Kidney (tissue), 14 donors: ENCODE results near the gene PPME1. TPM values are rescaled to one million over a fixed set of nuclear protein-coding genes. Genes with fewer than 3 reads are reported as not detected.

ENCODE experiments used
- DNase-seq, 5 donors: peaks; one replicate each; pipeline ENCODE4 v3.0.0-alpha.2; 2013 to 2020
- FAIRE-seq: peaks from 2 replicates; lab custom pipeline; 2012; peaks lifted over from hg19 to GRCh38; lab: Jason Lieb, UNC
- H3K27ac ChIP-seq, 2 donors: one replicate each; pipeline ENCODE4 v1.7.0; 2013; ENCODE audit warnings: low read depth in 2 of 2, low read length in 2 of 2, inconsistent platforms in 1 of 2
- H3K27me3 ChIP-seq: one replicate; pipeline ENCODE4 v1.7.1; 2013; ENCODE audit warnings: low read length, inconsistent platforms; ENCODE audit not compliant: control insufficient read depth, insufficient read depth
- H3K36me3 ChIP-seq, 3 donors: one replicate each; pipeline versions ENCODE4 v1.7.0 to v1.7.1; 2013; ENCODE audit warnings: low read length in 3 of 3, control low read depth in 1 of 3, inconsistent platforms in 1 of 3; ENCODE audit not compliant: insufficient read depth in 3 of 3, control insufficient read depth in 2 of 3
- H3K4me1 ChIP-seq, 3 donors: one replicate each; pipeline versions ENCODE4 v1.7.0 to v1.7.1; 2013; ENCODE audit warnings: low read length in 3 of 3, inconsistent platforms in 1 of 3, low read depth in 1 of 3; ENCODE audit not compliant: control insufficient read depth in 2 of 3, insufficient read depth in 2 of 3
- H3K4me3 ChIP-seq, 3 donors: one replicate each; pipeline versions ENCODE4 v1.7.0 to v1.8.1; 2013; ENCODE audit warnings: low read length in 3 of 3, control low read depth in 1 of 3, inconsistent platforms in 1 of 3
- H3K9ac ChIP-seq, 3 donors: one replicate each; pipeline versions ENCODE4 v1.7.0 to v1.7.1; 2013; ENCODE audit warnings: low read length in 3 of 3, control low read depth in 1 of 3, inconsistent platforms in 1 of 3
- H3K9me3 ChIP-seq, 3 donors: one replicate each; pipeline versions ENCODE4 v1.7.0 to v1.7.1; 2013; ENCODE audit warnings: low read length in 3 of 3, control low read depth in 1 of 3, inconsistent platforms in 1 of 3; ENCODE audit not compliant: control insufficient read depth in 2 of 3, insufficient read depth in 1 of 3
- CTCF ChIP-seq: IDR thresholded peaks from 3 replicates; pipeline ENCODE4 v1.5.1; 2012; ENCODE audit warnings: mild to moderate bottlenecking, moderate library complexity, borderline replicate concordance; ENCODE audit not compliant: insufficient read depth; ENCODE audit errors: extremely low read depth
- intact Hi-C: fragments of 100-400 bp; cut with DNase I; formaldehyde crosslinking; loops from one replicate; pipeline ENCODE4 v1.11.1; 2022
- polyA plus RNA-seq: library from polyadenylated mRNA; stranded (reverse); fragments of 350-450 nt; fragmentation: Illumina TruSeq; extraction: RNeasy Lipid Tissue Mini Kit (QIAGEN cat#74804); gene quantifications from one replicate; pipeline ENCODE4 v1.2.3, GENCODE V29; 2014; ENCODE audit warnings: low read depth, low replicate concordance; ENCODE audit not compliant: insufficient read depth
- total RNA-seq: library from RNA; stranded (reverse); fragmentation: NEBNext Ultra II Directional; extraction: Animal tissue kit (Norgen Biotek cat#: 25700); gene quantifications from one replicate; pipeline ENCODE4 v1.2.1, GENCODE V29; 2021
- donor health status: control.
- donor health status: control.
- donor health status: control.
- donor health status: control.
- donor health status: control.
- donor health status: DM: yes; HTN: yes; CAD: no.
- donor health status: Normal renal cell carcinoma (clear cell type).

The PPME1 gene
- total and polyA plus RNA-seq, 2 donors from 2014 or later, result 34.1 to 40.8 TPM

- intact Hi-C loops, result no loop called here
- Histone ChIP-seq H3K4me1 (no peaks in the 10 kb centered on the region), H3K9ac (no peak overlapping the region), H3K9me3 (no peaks in the 10 kb centered on the region), H3K4me3 (no peak overlapping the region), H3K27me3 (no peaks in the 10 kb centered on the region), H3K36me3 (no peaks in the 10 kb centered on the region), H3K27ac (no peak overlapping the region)
- no peak for FAIRE-seq
- TF ChIP-seq CTCF, result no peak
- DNase-seq, result no peak
Measured at GRCh38 chr11:74297484-74297883, 126.4 kb downstream of the PPME1 start.

- Histone ChIP-seq H3K4me1 (no peaks in the 10 kb centered on the region), H3K36me3 (no peaks in the 10 kb centered on the region), H3K9me3 (no peaks in the 10 kb centered on the region), H3K9ac (no peak overlapping the region), H3K4me3 (no peak overlapping the region), H3K27me3 (no peaks in the 10 kb centered on the region), H3K27ac (no peak overlapping the region)
- DNase-seq (no peak), FAIRE-seq (no peak)
- intact Hi-C loops, result no loop called here
- TF ChIP-seq CTCF, result no peak
Measured at GRCh38 chr11:74299015-74299414, 127.9 kb downstream of the PPME1 start.

Other genes starting within 250 kb of the PPME1 start
- 4.3 TPM for gene DNAJB13, start 220.3 kb upstream of the PPME1 start, total RNA-seq
- gene DNAJB13, start 220.3 kb upstream of the PPME1 start, polyA plus RNA-seq, result 1.5 TPM
- 104 TPM for gene UCP2, start 188.4 kb upstream of the PPME1 start, total RNA-seq
- gene UCP2, start 188.4 kb upstream of the PPME1 start, polyA plus RNA-seq, result 36.4 TPM
- gene UCP3, start 162.2 kb upstream of the PPME1 start, total RNA-seq, result 4.0 TPM
- gene UCP3, start 162.2 kb upstream of the PPME1 start, polyA plus RNA-seq, result 0.28 TPM
- gene C2CD3, start 287 bp upstream of the PPME1 start, total RNA-seq, result 28.7 TPM
- 5.6 TPM for gene C2CD3, start 287 bp upstream of the PPME1 start, polyA plus RNA-seq
- gene P4HA3, start 140.4 kb downstream of the PPME1 start, total RNA-seq, result 1.2 TPM
- 0.39 TPM for gene P4HA3, start 140.4 kb downstream of the PPME1 start, polyA plus RNA-seq
- 11.5 TPM for gene PGM2L1, start 227.1 kb downstream of the PPME1 start, total RNA-seq
- gene PGM2L1, start 227.1 kb downstream of the PPME1 start, polyA plus RNA-seq, result 1.0 TPM